C4-2B (cell line): ENCODE measurements around the gene MICU1.
"Not testable (repeated sequence)": the region's sequence is repeated elsewhere in the genome, so short reads cannot be mapped to it uniquely, and the experiment has no call there.

Experiments used
- H3K27ac ChIP-seq: fragments of 450-650 bp; 2 replicates; pipeline ENCODE4 v1.5.1; 2017
- CTCF ChIP-seq: fragments of 450-650 bp; conservative IDR thresholded peaks from 2 replicates; pipeline ENCODE4 v1.5.1; 2017; ENCODE audit warnings: mild to moderate bottlenecking
- ZFX ChIP-seq: fragments of 450-650 bp; IDR thresholded peaks from 2 replicates; pipeline ENCODE4 v1.6.1; 2017

MICU1 gene

GRCh38 chr10:72557362-72557761 is 68.5 kb downstream of the MICU1 start:
- no peak overlapping the region for H3K27ac ChIP-seq
- TF ChIP-seq ZFX (no peak), CTCF (no peak)

- H3K27ac ChIP-seq = no peak overlapping the region
- TF ChIP-seq ZFX = no peak
- no peak for TF ChIP-seq CTCF
Measured at GRCh38 chr10:72552857-72553256, 73.0 kb downstream of the MICU1 start.

GRCh38 chr10:72550239-72550638 is 75.6 kb downstream of the MICU1 start:
- no peak for TF ChIP-seq ZFX
- no peak overlapping the region for H3K27ac ChIP-seq

GRCh38 chr10:72545546-72545945 is 80.3 kb downstream of the MICU1 start:
- H3K27ac ChIP-seq = no peak overlapping the region
- TF ChIP-seq CTCF (no peak), ZFX (no peak)

GRCh38 chr10:72543855-72544254 is 82.0 kb downstream of the MICU1 start:
- H3K27ac ChIP-seq = not testable (repeated sequence)

GRCh38 chr10:72542396-72542815 is 83.5 kb downstream of the MICU1 start:
- H3K27ac ChIP-seq = no peak overlapping the region
- TF ChIP-seq ZFX = no peak

GRCh38 chr10:72541337-72541736 is 84.5 kb downstream of the MICU1 start:
- TF ChIP-seq ZFX = no peak
- TF ChIP-seq CTCF = no peak
- H3K27ac ChIP-seq = no peak overlapping the region

GRCh38 chr10:72540193-72540807 is 85.6 kb downstream of the MICU1 start:
- TF ChIP-seq CTCF = no peak
- TF ChIP-seq ZFX = no peak
- no peak overlapping the region for H3K27ac ChIP-seq

- H3K27ac ChIP-seq = no peak overlapping the region
- TF ChIP-seq ZFX = no peak
- no peak for TF ChIP-seq CTCF
Measured at GRCh38 chr10:72539137-72539536, 86.7 kb downstream of the MICU1 start.
